Upper lobe of right lung (tissue), 1 donor: ENCODE data around the gene CNGB1. TPM values are rescaled to one million over a fixed set of nuclear protein-coding genes. Genes with fewer than 3 reads are reported as not detected.
"Not testable (repeated sequence)": the region's sequence is repeated elsewhere in the genome, so short reads cannot be mapped to it uniquely, and the experiment has no call there.

ENCODE experiments used
- ATAC-seq: fragments of 200-7000 bp; cut with Tn5 transposase; one replicate; pipeline ENCODE4 v1.9.1; 2020; ENCODE audit warnings: mild to moderate bottlenecking, moderate library complexity
- DNase-seq: peaks from one replicate; pipeline ENCODE4 v3.0.0-alpha.2; 2020
- H3K27ac ChIP-seq: fragments of 200-600 bp; one replicate; pipeline ENCODE4 v1.8.0; 2022
- H3K27me3 ChIP-seq: fragments of 200-600 bp; one replicate; pipeline ENCODE4 v1.8.0; 2022; ENCODE audit warnings: mild to moderate bottlenecking
- H3K36me3 ChIP-seq: fragments of 200-600 bp; one replicate; pipeline ENCODE4 v1.8.0; 2022
- H3K4me1 ChIP-seq: fragments of 200-600 bp; one replicate; pipeline ENCODE4 v1.8.0; 2022
- H3K4me3 ChIP-seq: fragments of 200-600 bp; one replicate; pipeline ENCODE4 v1.8.0; 2022; ENCODE audit warnings: mild to moderate bottlenecking
- H3K9me3 ChIP-seq: fragments of 200-600 bp; one replicate; pipeline ENCODE4 v1.8.0; 2022
- CTCF ChIP-seq: fragments of 200-600 bp; IDR thresholded peaks from one replicate; pipeline ENCODE4 v1.8.0; 2022; ENCODE audit warnings: antibody characterized with exemption
- intact Hi-C: fragments of 100-400 bp; cut with DNase I; formaldehyde crosslinking; loops from one replicate; pipeline ENCODE4 v1.11.0; 2022
- total RNA-seq: library from RNA; stranded (reverse); fragmentation: NEBNext Ultra II Directional; extraction: Animal tissue kit (Norgen Biotek cat#: 25700); gene quantifications from one replicate; pipeline ENCODE4 v1.2.1, GENCODE V29; 2021
- donor health status: DM: no; HTN: yes; CAD: no; lungs with severe emphysema.

Gene CNGB1
- total RNA-seq, 1 donor from 2014 or later = not detected

GRCh38 chr16:57923418-57923817 lies 47.5 kb downstream of the CNGB1 start:
- no peak overlapping the region for H3K4me3 ChIP-seq
- intact Hi-C loops = no loop called here
- ATAC-seq = no peak
- H3K27me3 ChIP-seq = no peaks in the 10 kb centered on the region
- H3K36me3 ChIP-seq = no peaks in the 10 kb centered on the region
- H3K9me3 ChIP-seq = no peaks in the 10 kb centered on the region
- no peaks in the 10 kb centered on the region for H3K4me1 ChIP-seq
- TF ChIP-seq CTCF = no peak
- no peak overlapping the region for H3K27ac ChIP-seq
- no peak for DNase-seq

- no peak for TF ChIP-seq CTCF
- Histone ChIP-seq H3K4me3 (no peak overlapping the region), H3K36me3 (no peaks in the 10 kb centered on the region), H3K27me3 (no peaks in the 10 kb centered on the region), H3K9me3 (no peaks in the 10 kb centered on the region), H3K4me1 (no peaks in the 10 kb centered on the region), H3K27ac (no peak overlapping the region)
- intact Hi-C loops = no loop called here
- ATAC-seq = no peak
- no peak for DNase-seq
Observed at GRCh38 chr16:57920880-57921229, 50.1 kb downstream of the CNGB1 start.

- intact Hi-C loops = no loop called here
- Histone ChIP-seq H3K4me3 (no peak overlapping the region), H3K9me3 (no peaks in the 10 kb centered on the region), H3K27ac (no peak overlapping the region), H3K4me1 (no peaks in the 10 kb centered on the region), H3K27me3 (no peaks in the 10 kb centered on the region), H3K36me3 (no peaks in the 10 kb centered on the region)
- DNase-seq = no peak
- ATAC-seq = peak; percentile 10
- no peak for TF ChIP-seq CTCF
Observed at GRCh38 chr16:57920215-57920879, 50.6 kb downstream of the CNGB1 start.

GRCh38 chr16:57918994-57919393 lies 51.9 kb downstream of the CNGB1 start:
- no peak for DNase-seq
- no peak for ATAC-seq
- TF ChIP-seq CTCF = no peak
- H3K27ac ChIP-seq = no peak overlapping the region
- no peaks in the 10 kb centered on the region for H3K9me3 ChIP-seq
- H3K4me3 ChIP-seq = no peak overlapping the region
- intact Hi-C loops = no loop called here
- H3K27me3 ChIP-seq = no peaks in the 10 kb centered on the region
- H3K36me3 ChIP-seq = no peaks in the 10 kb centered on the region
- no peaks in the 10 kb centered on the region for H3K4me1 ChIP-seq

- Histone ChIP-seq H3K9me3 (no peaks in the 10 kb centered on the region), H3K4me1 (no peaks in the 10 kb centered on the region), H3K27ac (no peak overlapping the region), H3K27me3 (no peaks in the 10 kb centered on the region), H3K4me3 (no peak overlapping the region), H3K36me3 (no peaks in the 10 kb centered on the region)
- no peak for TF ChIP-seq CTCF
- no peak for ATAC-seq
- intact Hi-C loops = no loop called here
- DNase-seq = no peak
Observed at GRCh38 chr16:57918444-57918843, 52.5 kb downstream of the CNGB1 start.

GRCh38 chr16:57917929-57918328 lies 53.0 kb downstream of the CNGB1 start:
- H3K27me3 ChIP-seq, H3K9me3 ChIP-seq, ATAC-seq, intact Hi-C loops, DNase-seq, H3K4me1 ChIP-seq, H3K4me3 ChIP-seq, H3K36me3 ChIP-seq, H3K27ac ChIP-seq: not testable (repeated sequence)

- H3K9me3 ChIP-seq, H3K27me3 ChIP-seq, H3K36me3 ChIP-seq, DNase-seq, H3K27ac ChIP-seq, H3K4me1 ChIP-seq, ATAC-seq, intact Hi-C loops, H3K4me3 ChIP-seq: not testable (repeated sequence)
Observed at GRCh38 chr16:57917489-57917888, 53.4 kb downstream of the CNGB1 start.
